NB4 (cell line): ENCODE measurements around the gene SEMA6B.
A peak's percentile ranks its signal among the peaks of the same experiment; 100 is the strongest.
"Not testable (repeated sequence)": the region's sequence is repeated elsewhere in the genome, so short reads cannot be mapped to it uniquely, and the experiment has no call there.

Source experiments
- DNase-seq: peaks from one replicate; pipeline ENCODE4 v3.0.0; 2010; ENCODE audit warnings: low read depth
- H3K4me3 ChIP-seq: one replicate; pipeline ENCODE4 v1.5.1; 2011; ENCODE audit warnings: mild to moderate bottlenecking, low read depth, low read length, moderate library complexity
- MYC ChIP-seq: IDR thresholded peaks from 2 replicates; pipeline ENCODE4 v1.6.1; 2011; ENCODE audit warnings: low read depth, low read length
- POLR2A ChIP-seq: IDR thresholded peaks from 2 replicates; pipeline ENCODE4 v1.6.1; 2011; ENCODE audit warnings: mild to moderate bottlenecking; ENCODE audit not compliant: insufficient read length; ENCODE audit errors: extremely low read depth
- TF ChIP-seq, protein P1 (sequence below): IDR thresholded peaks from one replicate; pipeline ENCODE4 v1.5.1; 2012; ENCODE audit warnings: low read depth, low read length
- TF ChIP-seq, protein P2 (sequence below): IDR thresholded peaks from 2 replicates; pipeline ENCODE4 v1.6.1; 2011; ENCODE audit warnings: low read depth, low read length

SEMA6B gene

DNA sequence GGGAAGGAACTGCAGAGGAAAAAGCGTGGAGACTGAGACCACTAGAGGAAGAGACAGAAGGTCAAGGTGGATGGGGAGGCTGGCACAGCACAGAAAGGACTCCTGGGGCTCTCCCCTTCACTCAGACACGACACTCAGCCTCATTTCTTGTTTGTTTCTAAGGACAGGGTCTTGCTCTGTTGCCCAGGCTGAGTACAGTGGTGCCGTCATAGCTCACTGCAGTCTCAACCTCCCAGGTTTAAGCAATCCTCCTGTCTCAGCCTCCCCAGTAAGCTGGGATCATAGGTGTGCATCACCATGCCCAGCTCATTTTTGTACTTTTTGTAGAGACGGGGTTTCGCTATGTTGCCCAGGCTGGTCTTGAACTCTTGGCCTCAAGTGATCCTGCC lies 11.4 kb upstream of the SEMA6B start:
- H3K4me3 ChIP-seq: no peak overlapping the region
- DNase-seq: no peak
- TF ChIP-seq, protein P1, sequence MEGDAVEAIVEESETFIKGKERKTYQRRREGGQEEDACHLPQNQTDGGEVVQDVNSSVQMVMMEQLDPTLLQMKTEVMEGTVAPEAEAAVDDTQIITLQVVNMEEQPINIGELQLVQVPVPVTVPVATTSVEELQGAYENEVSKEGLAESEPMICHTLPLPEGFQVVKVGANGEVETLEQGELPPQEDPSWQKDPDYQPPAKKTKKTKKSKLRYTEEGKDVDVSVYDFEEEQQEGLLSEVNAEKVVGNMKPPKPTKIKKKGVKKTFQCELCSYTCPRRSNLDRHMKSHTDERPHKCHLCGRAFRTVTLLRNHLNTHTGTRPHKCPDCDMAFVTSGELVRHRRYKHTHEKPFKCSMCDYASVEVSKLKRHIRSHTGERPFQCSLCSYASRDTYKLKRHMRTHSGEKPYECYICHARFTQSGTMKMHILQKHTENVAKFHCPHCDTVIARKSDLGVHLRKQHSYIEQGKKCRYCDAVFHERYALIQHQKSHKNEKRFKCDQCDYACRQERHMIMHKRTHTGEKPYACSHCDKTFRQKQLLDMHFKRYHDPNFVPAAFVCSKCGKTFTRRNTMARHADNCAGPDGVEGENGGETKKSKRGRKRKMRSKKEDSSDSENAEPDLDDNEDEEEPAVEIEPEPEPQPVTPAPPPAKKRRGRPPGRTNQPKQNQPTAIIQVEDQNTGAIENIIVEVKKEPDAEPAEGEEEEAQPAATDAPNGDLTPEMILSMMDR: no peak
- no peak for TF ChIP-seq MYC

DNA sequence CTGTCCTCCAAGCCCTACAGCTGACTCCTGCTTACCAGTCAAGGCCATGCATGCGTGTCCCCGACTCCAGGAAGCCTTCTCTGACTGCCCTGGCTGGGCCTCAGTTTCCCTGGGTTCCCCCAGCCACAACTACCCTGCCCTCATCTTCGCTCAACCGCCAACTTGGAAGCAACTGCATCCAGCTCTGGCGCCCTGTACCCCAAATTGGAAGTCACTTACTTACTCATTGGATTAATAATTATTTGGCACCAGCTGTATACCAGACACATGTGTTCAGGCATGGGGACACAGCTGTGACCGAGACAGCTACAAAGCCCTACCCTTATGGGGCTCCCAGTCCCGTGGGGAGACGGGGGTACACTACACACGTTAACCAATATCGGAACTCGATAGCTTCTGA lies 10.9 kb upstream of the SEMA6B start:
- H3K4me3 ChIP-seq: no peak overlapping the region
- TF ChIP-seq POLR2A: no peak
- TF ChIP-seq, protein P2, sequence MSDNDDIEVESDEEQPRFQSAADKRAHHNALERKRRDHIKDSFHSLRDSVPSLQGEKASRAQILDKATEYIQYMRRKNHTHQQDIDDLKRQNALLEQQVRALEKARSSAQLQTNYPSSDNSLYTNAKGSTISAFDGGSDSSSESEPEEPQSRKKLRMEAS: no peak
- DNase-seq: no peak

DNA sequence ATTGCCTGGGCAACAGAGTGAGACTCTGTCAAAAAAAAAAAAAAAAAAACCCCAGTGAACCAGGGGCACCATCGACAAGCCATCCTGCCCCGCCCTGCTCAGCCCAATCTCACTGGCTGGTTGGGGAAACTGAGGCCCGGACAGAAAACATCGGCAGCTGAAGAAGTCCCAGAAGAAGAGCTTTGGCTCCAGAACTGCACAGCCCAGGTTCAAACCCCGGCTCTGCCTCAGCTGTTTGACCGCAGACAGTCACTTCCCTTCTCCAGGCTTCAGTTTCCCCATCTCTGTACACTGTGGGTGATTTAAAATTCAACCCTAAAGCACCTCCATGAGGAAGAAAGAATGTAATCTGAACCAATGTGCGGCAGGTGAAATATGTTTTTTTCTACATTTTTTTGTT lies 9.4 kb upstream of the SEMA6B start:
- DNase-seq: peak; percentile 57
- TF ChIP-seq POLR2A (no peak), MYC (no peak)
- TF ChIP-seq, protein P1: no peak
- TF ChIP-seq, protein P2: no peak
- H3K4me3 ChIP-seq: no peak overlapping the region

DNA sequence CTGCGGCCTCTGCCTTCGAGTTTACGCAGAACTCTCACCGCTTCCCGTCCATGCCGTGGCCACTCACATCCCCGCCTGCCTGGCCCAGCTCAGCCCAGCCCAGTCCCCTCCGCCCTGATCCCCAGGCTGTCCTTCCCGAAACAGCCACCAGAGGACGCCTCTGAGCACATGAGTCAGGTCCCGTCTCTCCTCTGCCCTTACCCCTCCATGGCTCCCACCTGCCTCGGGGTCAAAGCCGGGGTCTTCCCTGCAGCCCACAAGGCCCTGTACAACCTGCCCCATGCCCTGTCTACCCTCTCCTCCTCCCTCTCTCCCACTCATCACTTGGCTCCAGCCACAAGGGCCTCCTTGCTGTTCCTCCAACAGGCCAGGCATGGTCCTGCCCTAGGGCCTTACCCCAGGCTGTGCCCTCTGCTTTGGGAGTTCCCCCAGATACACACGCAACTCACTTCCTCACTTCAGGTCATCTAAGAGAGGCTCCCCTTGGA lies 8.1 kb upstream of the SEMA6B start:
- peak; percentile 46 for DNase-seq
- H3K4me3 ChIP-seq: no peak overlapping the region
- TF ChIP-seq, protein P2: 0 out of 2 replicates have a peak, but pooled peaks have one; percentile 15
- TF ChIP-seq, protein P1: peak; percentile 71
- TF ChIP-seq MYC (no peak), POLR2A (no peak)

DNA sequence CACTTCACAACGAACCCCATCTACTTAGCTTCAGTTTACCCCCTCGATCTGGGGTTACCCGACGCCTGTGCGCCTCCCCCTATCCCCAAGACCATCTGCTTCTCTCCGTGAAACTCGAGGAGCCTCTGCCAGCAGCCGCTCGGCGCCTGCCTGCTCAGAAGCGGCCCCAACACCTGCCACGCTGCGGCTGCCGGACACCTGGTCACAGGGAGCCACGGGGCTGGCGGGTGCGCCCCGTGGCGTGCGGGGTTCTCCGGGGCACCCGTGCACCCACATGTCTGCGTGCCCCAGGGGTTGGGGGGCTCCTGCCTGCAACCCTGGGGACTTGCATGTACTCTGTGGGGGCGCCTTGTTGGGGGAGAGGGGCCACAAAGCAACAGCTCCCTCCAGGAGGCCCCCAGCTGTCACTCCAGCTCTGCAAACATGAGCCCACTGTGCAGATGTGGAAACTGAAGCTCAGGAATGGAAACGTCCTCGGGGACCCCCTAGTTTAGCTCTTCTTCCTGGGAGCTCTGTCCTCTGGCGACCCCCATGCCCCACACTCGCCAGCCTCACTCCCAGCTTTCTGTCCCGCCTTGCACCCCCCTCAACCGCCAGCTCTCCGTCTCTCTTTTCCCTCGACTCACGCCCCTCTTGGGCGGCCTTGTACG lies 7.0 kb upstream of the SEMA6B start:
- DNase-seq: no peak
- no peak overlapping the region for H3K4me3 ChIP-seq
- TF ChIP-seq POLR2A: no peak
- TF ChIP-seq MYC: no peak

DNA sequence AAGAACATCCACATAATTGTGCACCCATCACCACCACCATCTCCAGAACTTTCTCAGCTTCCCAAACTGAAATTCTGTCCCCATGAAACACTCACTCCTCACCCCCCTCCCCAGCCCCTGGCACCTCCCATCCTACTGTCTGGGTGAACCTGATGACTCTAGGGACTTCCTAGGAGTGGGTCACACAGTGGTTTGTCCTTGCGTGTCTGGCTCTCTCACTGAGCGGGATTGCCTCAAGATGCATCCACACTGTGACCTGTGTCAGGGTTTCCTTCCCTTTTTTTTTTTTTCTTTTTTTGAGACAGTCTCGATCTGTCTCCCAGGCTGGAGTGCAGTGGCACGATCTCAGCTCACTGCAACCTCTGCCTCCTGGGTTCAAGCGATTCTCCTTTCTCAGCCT lies 4.1 kb upstream of the SEMA6B start:
- not testable (repeated sequence) for H3K4me3 ChIP-seq
- peak; percentile 43 for DNase-seq

DNA sequence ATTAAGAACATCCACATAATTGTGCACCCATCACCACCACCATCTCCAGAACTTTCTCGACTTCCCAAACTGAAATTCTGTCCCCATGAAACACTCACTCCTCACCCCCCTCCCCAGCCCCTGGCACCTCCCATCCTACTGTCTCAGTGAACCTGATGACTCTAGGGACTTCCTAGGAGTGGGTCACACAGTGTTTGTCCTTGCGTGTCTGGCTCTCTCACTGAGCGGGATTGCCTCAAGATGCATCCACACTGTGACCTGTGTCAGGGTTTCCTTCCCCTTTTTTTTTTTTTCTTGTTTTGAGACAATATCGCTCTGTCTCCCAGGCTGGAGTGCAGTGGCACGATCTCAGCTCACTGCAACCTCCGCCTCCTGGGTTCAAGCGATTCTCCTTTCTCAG lies 2.6 kb upstream of the SEMA6B start:
- DNase-seq: peak; percentile 48
- not testable (repeated sequence) for H3K4me3 ChIP-seq

DNA sequence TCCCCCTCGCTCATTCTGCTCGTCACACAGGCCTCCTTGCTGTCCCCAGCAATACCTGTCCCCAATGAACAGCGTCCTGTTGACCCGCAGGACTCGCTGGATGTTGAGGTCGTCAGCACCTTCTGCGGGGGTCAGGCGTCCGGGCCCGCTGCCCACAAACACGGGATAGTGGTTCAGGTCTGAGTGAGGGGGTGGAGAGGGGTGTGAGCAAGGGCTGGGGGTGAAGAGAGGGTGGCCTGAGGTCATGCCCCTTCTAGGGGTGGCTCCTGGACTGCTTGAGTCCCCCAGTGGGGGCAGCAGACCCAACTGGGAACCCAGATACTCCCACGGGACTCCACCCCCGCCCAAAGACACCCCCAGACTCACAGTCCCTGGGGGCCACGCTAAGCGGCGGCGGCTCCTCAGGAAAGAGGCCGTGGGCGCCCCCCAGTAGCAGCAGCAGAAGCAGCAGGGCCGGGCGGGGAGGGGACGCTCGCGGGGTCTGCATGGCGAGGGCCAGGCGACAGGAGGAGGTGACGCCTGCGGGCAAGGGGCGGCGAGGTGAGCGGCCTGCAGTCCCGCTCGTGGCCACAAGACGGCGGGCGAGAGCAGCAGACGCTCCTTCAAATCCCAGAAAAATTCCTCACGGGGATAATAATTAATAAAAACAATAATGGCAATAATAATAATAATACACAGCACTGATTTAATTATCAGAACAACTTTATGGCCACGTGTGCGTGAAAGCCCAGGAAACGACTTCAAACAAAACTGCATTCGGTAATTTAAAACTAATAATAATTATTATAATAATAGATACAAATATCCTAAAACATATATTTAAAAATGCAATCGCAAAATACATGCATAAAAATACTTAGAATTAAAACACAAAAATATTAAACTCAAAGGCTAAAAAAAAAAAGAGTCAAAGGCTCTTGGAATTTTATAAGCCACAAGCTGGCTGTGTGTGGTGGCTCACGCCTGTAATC lies 1.2 kb downstream of the SEMA6B start:
- DNase-seq: no peak
- H3K4me3 ChIP-seq: no peak overlapping the region
- TF ChIP-seq MYC (no peak), POLR2A (no peak)
- TF ChIP-seq, protein P2: no peak
- TF ChIP-seq, protein P1: peak; percentile 73
